Epithelial cell of prostate (primary cell): ENCODE measurements around the gene VAC14.
"Not testable (repeated sequence)": the region's sequence is repeated elsewhere in the genome, so short reads cannot be mapped to it uniquely, and the experiment has no call there.

Experiments
- DNase-seq: peaks from one replicate; pipeline ENCODE4 v3.0.0-alpha.2; 2011; ENCODE audit warnings: low read depth, low spot score
- H3K27ac ChIP-seq: fragments of 450-650 bp; 2 replicates; pipeline ENCODE4 v1.5.1; 2017; ENCODE audit warnings: mild to moderate bottlenecking

VAC14 gene

DNA sequence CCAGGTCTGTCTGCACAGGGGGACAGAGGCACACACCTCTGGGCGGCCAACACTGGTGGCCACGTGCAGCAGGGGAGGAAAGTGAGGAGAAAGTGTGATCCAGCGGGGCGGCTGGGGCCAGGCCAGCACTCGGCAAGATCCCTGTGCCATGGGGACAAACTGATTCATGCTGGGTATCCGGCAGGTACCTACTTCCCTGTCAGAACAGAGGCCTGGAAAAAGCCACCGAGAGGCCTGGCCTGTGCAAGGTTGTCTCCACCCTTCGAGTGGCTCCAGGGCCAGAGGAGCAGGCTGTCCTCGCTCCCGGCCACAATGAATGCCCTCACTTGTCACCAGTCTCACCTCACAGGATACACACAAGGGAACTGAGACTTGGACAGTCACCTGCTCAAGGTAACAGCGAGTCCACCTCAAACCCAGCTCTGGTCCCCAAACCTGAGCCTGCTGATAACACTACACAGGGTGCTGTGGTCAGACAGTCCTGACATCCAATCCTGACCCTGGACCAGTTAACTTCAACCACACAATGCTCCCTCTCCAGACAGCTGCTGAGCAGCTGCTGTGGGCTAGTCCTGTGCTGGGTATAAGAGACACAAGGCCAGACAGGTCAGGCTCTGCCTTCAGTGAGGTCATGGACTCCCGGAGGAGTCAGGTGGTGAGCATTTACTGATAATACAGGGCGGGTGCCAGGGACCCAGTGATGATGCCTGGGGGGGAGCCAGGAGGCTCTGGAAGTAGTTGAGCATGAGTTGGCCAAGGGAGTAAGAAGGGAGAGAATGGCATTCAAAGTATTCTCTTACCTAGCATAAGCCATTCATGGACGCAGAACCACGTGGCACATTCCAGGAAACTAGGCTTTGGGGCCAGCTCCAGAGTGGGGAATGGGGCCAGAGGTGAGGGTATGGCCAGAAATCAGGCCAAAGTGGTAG is 53.0 kb downstream of the VAC14 start:
- DNase-seq: no peak
- H3K27ac ChIP-seq: peak overlapping the region; percentile 72

DNA sequence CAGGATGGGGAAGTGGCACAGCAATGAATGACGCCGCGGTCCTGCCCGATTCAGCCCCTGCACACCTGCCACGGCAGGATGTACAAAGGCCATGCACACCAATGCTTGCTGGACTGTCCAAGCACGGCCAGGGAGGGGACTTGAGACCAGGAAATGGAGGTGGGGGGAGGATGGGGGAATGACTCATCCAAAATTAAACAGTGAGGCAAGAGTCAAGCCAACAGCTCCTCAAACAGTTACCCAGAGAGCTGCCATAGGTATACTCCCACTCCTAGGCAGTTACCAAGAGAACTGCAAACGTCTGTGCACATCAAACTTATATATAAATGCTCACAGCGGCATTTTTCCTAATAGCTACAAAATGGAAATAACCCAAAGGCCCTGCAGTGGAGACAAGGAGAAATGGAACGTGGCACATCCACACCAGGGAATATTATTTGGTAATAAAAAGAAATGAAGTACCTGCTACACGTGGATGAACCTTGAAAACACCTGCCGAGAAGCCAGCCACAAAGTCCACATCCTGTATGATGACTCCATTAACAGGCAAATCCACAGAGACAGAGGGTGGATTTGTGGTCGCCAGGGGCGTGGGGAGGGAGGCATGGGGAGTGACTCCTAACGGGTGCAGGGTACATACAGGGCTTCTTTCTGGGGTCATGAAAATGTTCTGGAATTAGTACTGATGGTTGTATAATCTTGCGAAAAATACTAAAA is 54.1 kb downstream of the VAC14 start:
- H3K27ac ChIP-seq: peak overlapping the region; percentile 72
- DNase-seq: peak; percentile 59

DNA sequence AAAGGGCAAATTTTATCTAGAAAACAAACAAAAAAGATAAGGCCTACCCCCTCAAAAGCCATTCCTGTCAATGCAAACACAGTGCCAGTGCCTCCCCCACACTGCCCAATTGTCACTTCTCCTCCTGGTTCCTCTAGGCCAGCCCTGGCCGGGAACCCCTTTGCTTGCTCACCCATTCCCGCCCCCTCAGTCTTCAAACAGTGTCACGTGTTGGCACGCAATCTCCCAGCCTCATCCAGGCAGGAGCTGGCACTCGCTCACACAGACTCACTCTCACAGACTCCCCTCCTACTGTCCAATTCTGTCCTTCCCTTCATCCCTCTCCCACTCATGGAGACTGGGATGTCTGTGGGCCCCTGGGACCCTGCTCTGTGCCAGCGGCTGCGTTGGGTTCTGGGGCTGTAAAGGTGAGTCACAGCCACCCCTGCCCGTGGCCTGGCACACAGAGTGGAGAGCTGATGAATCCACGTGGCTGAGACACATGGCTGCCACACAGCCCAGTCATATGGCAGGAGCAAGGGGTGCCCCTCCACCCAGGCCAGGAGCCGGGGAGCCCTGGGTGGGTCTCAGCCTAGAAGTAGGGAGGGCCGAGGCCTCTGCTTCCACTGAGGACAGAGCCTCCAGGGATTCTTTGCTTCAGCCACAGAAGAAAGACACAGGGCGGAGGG is 54.8 kb downstream of the VAC14 start:
- H3K27ac ChIP-seq: peak overlapping the region; percentile 72
- DNase-seq: no peak

DNA sequence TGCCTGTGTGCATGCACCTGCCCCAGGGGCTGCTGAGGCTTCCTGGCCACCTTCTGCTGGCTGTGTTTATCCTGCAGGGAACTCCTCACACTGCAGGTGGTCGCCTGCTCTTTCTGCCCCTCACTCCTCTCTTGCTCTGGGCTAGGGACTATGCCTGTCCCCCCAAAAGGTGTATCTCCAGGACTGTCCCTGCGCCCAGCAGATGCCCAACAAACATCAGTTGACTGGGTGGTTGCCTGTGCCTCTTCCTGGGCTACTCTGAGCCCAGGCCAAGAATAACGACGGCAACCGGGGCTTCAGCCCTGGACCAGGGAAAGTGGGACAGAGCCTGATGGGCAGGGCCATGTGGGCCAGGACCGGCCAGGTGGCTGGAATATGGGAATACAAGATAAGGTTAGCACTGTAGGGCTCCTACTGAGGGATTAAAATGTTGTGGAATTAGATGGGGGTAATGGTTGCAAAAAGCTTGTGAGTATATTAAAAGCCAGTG is 55.4 kb downstream of the VAC14 start:
- H3K27ac ChIP-seq: peak overlapping the region; percentile 72
- DNase-seq: no peak

DNA sequence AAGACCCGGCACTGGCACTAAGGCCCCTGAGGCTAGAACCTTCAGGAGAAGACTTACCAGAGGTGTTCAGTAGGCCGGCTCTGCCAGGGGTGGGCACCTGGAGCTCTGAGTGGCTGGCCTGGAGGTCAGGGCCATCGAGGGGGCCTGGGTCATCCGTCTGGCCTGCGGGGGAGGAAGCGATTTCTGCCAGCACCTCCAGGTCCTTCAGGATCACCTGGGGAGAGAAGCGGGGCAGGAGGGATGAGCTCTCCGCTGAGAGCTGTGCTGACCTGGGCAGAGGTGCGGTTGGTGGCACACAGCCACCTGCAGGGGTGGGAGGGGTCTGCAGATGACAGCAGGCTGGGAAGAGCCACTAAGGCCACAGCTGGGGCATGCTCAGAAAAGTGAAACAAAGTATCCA is 56.6 kb downstream of the VAC14 start:
- H3K27ac ChIP-seq: no peak overlapping the region
- DNase-seq: no peak

DNA sequence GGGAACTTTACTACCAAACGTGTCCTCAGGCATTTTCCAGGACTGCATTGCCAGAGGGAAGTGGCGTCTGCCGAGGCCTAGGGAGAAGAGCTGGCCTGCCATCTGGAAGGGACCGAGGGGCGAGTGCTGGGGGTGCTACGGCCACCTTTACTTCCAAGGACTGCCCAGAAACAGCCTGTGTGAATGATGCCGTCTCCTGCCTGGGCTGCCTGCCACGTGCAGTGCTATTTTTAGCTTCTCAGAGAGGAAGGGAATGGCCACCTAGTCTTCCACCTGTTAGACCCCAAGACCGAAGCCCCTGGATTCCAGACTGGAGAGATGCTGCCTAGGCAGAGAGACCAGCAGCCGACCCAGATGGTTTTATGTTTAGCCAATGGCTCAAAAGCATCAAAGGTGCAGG is 57.2 kb downstream of the VAC14 start:
- H3K27ac ChIP-seq: no peak overlapping the region
- DNase-seq: no peak

DNA sequence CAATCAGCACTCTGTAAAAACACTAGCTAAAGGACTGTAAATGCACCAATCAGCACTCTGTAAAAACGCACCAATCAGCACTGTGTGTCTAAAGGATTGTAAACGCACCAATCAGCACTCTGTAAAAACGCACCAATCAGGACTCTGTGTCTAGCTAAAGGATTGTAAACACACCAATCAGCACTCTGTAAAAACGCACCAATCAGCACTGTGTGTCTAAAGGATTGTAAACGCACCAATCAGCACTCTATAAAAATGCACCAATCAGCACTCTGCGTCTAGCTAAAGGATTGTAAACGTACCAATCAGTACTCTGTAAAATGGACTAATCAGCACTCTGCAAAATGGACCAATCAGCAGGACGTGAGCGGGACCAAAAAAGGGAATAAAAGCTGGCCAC is 58.0 kb downstream of the VAC14 start:
- H3K27ac ChIP-seq, DNase-seq: not testable (repeated sequence)

DNA sequence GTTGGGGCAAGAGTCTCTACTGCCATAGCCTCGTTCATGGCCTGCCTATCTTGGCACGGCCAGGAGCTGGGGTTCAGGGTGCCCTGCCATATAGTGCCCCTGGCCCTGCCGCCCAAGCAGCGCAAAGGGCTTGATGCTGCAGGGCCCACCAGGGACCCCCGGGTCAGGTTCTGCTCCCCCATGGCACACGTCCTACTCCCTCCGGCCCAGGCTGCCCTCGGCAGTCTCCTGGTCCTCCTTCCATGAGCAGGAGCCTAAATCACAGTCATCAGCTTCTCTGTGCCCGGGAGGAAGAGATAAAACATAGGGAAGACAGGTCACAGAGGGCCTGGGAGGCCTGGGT is 59.2 kb downstream of the VAC14 start:
- no peak for DNase-seq
- no peak overlapping the region for H3K27ac ChIP-seq

DNA sequence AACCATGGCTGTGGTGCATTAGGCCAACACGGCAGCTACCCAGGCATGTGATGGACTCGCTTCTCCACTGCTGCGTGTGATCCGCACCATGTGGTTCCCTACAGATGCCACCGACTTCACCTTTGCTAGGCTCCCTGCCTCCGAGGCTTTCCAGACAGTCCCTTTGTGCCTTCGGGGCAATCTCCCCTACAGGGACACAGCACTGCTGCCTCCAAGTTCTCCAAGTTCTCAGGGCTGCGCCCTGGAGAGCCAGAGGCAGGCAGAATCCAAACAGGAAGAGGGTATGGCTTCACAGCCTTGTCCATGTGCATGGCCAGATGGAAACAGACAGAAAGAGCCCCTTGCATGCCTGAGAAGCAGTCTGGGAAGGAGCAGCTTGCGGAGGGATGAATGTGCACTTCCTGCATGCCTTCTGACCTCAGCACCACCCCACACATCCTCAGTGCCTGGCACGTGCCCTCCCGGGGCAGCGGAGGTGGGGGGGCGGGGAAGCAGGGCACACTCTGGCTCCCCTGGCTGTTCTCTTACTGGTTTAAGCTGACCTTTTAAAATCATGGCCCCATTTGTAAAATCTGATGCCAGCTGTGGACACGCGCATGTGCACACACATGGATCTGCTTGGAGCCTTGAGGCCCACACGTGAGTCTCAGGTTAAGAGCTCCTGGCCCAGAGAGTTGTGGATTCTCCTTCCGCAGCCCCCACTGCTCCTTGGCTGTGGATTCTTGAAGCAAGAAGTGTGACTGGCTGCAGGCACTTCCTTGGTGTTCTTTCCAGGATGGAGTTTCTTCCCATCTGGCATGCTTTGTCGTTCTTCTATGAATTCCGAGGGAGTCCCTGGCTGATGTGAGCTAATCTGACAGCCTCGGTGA is 59.8 kb downstream of the VAC14 start:
- DNase-seq: no peak
- no peak overlapping the region for H3K27ac ChIP-seq

DNA sequence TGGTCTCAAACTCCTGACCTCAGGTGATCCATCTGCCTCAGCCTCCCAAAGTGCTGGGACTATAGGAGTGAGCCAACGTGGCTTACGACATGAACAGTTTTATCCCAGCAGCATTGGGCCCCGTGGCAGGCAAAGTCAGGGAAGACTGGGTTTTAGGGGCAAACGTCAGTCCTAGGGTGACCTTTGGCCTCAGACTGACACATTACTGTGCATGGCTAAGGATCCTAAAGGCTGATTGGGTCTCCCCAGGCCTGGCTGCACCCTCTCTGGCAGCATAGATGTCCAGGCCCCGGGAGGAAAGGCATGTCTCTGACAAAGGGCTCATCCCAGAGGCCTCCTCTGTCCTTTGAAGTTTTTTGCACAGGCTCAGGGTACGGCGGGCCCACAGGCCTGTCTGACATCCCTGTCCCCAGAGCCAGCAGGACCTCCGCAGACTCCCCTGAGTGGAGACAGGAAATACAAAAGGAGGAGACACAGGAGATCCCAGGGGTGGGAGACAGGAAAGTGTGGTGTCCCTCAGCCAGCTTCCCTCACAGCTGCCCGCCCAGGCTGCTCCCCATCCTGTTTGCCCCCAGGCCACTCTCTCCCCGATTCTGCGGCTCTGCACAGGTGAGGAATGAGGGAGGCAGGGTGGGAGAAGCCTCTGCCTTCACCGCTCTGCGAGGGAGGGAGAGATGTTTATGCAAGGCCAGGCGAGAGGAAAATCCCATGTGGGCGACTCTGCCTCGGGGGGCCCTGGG is 60.6 kb downstream of the VAC14 start:
- H3K27ac ChIP-seq: no peak overlapping the region
- DNase-seq: no peak

DNA sequence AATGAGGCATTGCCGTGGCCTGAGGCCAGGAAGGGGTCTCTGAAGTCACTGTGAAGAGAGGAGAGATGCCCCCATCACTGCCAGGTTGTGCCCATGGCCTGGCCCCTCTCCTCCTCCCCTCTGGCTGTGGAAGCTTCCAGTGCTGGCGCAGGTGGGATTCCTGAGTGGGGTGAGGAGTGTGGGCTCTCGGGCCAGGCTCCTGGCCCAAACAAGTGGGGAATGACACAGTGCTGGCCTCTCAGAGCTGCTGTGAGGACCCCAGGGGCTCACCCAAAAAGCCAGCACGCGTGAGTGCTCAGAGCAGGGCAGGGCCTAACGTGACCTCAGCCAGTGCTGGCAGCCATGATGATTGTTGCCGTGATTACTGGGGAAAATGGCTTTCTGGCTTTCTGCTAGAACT is 61.6 kb downstream of the VAC14 start:
- H3K27ac ChIP-seq: no peak overlapping the region
- no peak for DNase-seq

DNA sequence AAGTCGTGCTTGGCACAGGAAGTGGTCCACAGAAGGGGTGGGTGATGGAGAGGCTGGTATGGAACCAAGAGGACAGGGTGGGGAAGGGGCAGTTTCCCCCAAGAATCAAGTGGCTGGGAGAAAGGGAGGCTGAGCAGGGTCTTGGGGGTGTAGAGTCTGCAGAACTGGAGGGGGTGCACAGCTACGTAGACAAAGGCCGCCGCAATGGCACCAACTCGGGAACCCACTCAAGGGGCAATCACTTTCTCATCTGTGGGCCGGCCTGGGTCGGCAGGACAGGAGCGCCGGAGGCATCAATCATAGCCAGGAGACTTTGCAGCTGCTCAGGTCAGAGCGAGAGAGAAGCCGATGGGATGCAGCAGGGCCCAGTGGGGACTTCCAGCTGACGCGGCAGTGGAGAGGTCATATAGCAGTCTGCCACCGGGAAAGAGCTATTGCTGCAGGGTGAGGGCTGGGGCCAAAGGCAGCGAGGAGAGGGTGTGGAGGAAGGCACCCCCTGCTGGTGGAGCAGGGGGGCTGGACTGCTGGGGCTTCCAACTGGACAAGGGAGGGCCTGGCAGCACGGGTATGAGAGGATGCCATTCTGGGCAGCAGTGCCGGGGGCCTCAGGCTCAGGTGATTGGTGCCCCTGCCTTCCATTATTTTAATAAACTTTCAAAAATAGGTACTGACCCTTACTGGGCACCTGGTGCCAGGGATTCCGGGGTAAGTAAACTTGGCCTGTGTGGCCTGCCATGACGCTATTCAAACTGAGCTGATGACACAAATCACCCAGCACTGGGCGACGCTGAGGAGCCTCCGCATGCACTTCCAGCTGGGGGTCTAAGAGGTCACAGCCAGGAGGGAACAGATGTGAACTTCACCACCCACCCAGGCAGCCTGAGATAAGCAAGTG is 62.6 kb downstream of the VAC14 start:
- DNase-seq: no peak
- no peak overlapping the region for H3K27ac ChIP-seq

DNA sequence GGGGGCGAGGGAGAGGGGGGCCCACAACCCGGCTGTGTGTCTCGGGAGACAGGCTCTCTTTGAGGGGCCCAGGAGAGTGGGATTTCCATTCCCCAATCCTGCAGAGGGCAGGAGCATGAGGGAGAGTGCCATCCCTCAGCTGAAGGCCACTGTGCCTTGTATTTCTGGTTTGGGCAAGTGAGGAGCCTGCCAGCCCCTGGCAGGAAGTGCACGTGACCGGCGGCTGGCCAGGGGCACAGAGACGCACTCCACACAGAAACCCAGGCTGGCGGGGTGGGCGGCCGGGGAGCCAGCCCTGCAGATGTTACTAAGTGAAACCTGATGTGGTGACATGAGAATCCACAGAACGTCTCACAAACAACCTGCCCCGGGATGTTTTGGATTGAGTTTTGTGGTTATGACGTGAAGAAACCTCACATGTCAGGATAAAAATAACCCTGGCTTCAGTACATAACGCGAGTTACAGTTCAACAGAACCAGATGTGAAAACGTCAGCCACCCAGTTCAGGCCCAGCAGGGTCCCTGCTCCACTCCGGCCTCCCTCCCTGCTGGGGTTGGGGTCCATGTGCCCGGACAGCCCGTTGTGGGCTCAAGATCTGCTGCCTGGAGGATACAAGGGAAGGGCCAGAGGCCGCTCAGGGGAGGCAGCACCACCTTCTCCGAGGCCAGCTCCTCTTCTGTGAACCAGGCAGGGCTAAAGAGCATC is 63.4 kb downstream of the VAC14 start:
- no peak overlapping the region for H3K27ac ChIP-seq
- no peak for DNase-seq

DNA sequence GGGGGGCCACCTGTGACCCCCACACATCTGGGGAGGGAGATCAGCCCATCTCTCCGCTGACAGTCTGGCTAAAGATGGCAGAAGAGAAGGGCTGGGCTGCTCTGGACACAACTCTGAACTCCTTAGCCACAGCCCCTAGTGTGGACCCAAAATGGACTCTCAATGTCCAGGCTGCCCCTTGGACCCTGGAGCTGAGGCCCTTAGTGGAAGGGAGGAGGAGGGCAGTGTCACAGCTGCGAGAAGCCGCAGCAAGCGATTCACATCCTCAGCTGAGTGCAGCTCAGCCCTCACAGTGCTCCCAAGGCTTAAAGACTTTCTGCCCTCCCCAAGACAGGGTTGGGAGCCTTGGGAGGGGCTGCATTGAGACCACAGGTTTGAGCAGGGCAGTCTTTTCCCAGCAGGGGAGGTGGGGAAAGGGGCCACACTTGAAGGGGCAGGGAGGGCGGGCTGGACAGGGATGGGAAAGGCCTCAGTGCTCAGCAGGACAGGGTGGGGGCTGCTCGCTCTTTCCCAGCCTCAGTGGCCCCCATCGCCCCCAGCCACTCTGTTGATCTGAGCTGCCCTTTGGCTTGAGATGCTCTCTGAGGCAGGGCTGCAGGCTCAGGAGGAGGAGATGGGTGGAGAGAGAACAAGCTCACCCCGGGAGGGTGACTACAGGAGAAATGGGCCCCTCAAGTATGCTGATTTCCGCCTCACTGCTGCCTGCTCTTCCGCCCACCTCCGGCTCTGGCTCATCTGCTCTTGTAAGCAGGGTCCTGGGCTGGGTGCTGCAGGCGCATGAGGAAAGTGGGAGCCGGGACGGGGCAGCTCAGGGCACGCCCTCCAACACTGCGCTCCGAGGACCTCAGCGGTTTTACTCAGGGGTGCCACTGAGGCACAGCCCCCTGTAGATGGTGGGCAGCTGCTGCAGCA is 64.2 kb downstream of the VAC14 start:
- no peak for DNase-seq
- H3K27ac ChIP-seq: no peak overlapping the region

DNA sequence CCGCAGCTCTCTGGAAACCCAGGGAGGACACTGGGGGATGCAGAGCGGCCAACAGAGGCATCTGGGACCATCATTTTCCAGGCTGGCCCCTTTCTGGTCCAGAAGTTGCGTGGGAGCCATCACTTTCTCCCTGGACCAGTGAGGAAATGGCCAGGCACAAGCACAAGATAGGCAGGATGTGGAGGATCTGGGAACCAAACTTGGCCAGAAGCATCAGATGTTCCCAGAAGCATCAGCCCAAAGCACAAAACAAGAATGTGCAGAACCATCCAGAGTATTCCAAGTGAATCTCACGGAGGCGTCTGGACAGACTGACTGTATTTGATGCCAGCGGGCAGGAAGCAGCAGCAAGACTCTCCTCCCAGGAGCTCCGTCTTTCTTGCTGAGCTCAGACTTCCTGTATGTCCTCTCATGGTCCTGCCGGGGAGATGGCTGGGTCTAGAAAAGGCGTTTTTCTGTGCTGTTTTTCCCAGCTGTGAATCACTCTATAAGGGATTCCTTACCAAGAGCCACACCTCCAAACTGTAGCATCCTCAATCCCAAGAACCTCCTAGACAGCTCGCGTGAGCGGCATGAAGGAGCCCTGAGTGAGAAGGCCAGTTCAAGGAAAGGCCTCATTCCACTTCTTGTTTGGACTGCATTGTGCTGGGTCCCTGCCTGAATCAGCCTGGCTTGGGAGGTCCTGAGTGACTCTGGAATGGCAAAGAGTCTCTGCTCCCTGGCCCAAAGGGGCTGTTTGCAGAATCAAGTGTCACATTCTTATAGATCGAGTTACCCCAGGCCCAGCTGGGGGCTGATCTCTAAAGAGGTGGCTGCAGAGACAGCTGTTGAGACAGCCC is 65.6 kb downstream of the VAC14 start:
- no peak overlapping the region for H3K27ac ChIP-seq

DNA sequence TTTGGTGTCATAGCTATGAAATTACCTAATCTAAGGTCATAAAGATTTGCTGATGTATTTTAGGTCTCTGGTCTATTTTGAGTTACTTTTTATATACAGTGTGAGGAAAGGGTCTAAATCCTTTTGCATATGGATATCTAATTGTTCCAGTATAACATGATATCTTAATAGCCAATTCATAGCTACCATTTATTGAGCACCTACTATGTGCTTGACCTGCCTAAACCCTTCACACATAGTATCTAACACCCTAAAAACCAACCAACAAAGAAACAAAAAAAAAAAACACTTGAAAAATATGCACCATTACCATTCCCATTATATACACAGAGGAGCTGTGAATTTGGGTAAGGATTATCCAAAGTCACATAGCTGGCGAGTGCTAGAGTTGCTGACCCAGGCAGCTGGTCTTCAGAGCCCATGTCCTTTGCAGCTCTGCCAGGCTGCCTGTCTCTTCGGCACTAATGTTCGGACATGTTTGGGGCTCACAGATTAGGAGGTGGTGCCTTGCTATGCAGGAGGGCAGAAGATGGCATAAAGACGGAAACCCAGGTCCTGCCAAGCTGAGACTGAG is 66.3 kb downstream of the VAC14 start:
- H3K27ac ChIP-seq: no peak overlapping the region
- no peak for DNase-seq

More for the DNA sequence above, 65.6 kb downstream of the VAC14 start:
- DNase-seq: no peak
